Prostate gland (tissue), 2 donors: ENCODE data around the gene LSS. TPM values are rescaled to one million over a fixed set of nuclear protein-coding genes. Genes with fewer than 3 reads are reported as not detected.
A peak's percentile ranks its signal among the peaks of the same experiment; 100 is the strongest.

Source experiments
- DNase-seq: peaks from one replicate; pipeline ENCODE4 v3.0.0-alpha.2; 2019; ENCODE audit warnings: low spot score
- H3K27ac ChIP-seq, 2 donors: fragments of 200-600 bp; sonication (generic); 2 replicates each; pipeline ENCODE4 v1.5.1; 2017 to 2019
- H3K27me3 ChIP-seq: fragments of 200-600 bp; sonication (generic); replicated peaks from 2 replicates; pipeline ENCODE4 v1.5.1; 2019; ENCODE audit not compliant: insufficient read depth
- H3K36me3 ChIP-seq, 2 donors: fragments of 200-600 bp; sonication (generic); 1 replicate in 1 of 2; 2 replicates in 1 of 2; pipeline versions ENCODE4 v1.5.1 to v1.8.1; 2017 to 2019
- H3K4me1 ChIP-seq: fragments of 200-600 bp; sonication (generic); replicated peaks from 2 replicates; pipeline ENCODE4 v1.5.1; 2019
- H3K4me3 ChIP-seq, 2 donors: fragments of 200-600 bp; sonication (generic); 2 replicates each; pipeline ENCODE4 v1.5.1; 2017 to 2019
- H3K9me3 ChIP-seq: fragments of 200-600 bp; sonication (generic); 2 replicates; pipeline ENCODE4 v1.5.1; 2017
- POLR2A ChIP-seq: fragments of 450-650 bp; IDR thresholded peaks from one replicate; pipeline ENCODE4 v1.6.1; 2016; ENCODE audit warnings: antibody characterized with exemption, mild to moderate bottlenecking
- POLR2AphosphoS5 ChIP-seq: sonication (generic); formaldehyde crosslinking; IDR thresholded peaks from one replicate; pipeline ENCODE4 v1.6.1; 2017; ENCODE audit warnings: antibody characterized with exemption
- WGBS: methylation state at CpG from one replicate; pipeline ENCODE4 v1.1.5; 2018; 5-methylcytosine and 5-hydroxymethylcytosine counted together
- intact Hi-C: fragments of 100-400 bp; cut with DNase I; formaldehyde crosslinking; loops from one replicate; pipeline ENCODE4 v1.14.2; 2022
- total RNA-seq, 2 donors: library from RNA; depleted of rRNA; stranded (reverse); fragments of >200 nt; gene quantifications; one replicate each; pipeline ENCODE4 v1.1.0, GENCODE V29; 2016
- TF ChIP-seq, protein P1 (sequence below), 4 experiments: fragments of 200-600 bp in 2 of 4; fragments of 450-650 bp in 2 of 4; sonication (generic) in 2 of 4; IDR thresholded peaks; 1 replicate in 3 of 4; 2 replicates in 1 of 4; pipeline ENCODE4 v1.5.1; 2016 to 2019; ENCODE audit warnings: antibody characterized with exemption in 4 of 4, mild to moderate bottlenecking in 2 of 4, moderate library complexity in 2 of 4

LSS gene
- 100 to 1,000 TPM in 1 of 2 donors, 10 to 100 TPM in 1; 95.5 to 145 TPM for total RNA-seq

DNA sequence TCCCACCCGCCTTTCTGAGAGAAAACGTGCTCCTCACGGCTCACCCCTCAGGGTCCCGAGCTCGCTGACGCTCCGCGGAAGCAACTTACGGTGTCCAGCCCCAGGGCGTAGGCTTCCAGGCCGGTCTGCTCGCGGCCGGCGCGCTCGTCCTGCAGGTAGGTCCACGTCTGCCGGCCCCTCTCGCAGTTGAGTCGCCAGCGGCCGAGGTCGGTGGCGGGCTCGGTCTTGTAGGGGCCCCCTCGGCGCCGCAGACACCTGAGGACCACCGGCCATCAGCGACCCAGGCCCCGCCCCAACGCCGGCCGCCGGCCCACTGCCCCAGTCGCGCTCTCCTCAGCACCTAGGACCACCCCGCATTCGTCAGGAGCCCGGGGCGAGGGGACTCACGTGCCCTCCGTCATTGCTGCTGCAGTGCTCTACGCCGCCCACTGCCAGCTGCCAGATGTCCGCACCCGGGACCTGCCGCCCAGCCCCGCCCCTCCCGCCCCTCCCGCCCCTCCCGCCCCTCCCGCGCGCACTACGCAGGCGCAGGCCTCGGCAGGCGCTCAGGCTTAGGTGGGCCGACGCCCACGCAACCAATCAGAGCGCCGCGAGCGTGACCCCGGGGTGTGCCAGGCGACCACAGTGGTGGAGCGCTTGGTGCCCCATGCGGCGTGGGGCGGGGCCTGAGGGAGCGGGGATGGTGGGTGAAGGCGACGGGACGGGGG is at the start of gene LSS:
TSS of gene LSS (minus strand) at position 430 of the 707 bp plus-strand sequence. CDS start at position 401, 29 bp downstream.
- DNase-seq = peak; percentile 98
- H3K27me3 ChIP-seq = no peaks in the 10 kb centered on the region
- peak within 1 kb of the TSS; percentile 97 to 98 for H3K27ac ChIP-seq
- H3K9me3 ChIP-seq = no peaks in the 10 kb centered on the region
- 0% methylated on average over 38 of the region's 77 CpGs for WGBS
- peak within 1 kb of the TSS; percentile 99 for H3K4me3 ChIP-seq
- intact Hi-C loops = loop anchor here (2.0 to 5.0 kb wide), 4 partner anchors 44 to 256 kb away; partner anchors contain the start of gene SPATC1L
- TF ChIP-seq POLR2A (peak; percentile 73), POLR2AphosphoS5 (peak; percentile 69)
- TF ChIP-seq, protein P1, sequence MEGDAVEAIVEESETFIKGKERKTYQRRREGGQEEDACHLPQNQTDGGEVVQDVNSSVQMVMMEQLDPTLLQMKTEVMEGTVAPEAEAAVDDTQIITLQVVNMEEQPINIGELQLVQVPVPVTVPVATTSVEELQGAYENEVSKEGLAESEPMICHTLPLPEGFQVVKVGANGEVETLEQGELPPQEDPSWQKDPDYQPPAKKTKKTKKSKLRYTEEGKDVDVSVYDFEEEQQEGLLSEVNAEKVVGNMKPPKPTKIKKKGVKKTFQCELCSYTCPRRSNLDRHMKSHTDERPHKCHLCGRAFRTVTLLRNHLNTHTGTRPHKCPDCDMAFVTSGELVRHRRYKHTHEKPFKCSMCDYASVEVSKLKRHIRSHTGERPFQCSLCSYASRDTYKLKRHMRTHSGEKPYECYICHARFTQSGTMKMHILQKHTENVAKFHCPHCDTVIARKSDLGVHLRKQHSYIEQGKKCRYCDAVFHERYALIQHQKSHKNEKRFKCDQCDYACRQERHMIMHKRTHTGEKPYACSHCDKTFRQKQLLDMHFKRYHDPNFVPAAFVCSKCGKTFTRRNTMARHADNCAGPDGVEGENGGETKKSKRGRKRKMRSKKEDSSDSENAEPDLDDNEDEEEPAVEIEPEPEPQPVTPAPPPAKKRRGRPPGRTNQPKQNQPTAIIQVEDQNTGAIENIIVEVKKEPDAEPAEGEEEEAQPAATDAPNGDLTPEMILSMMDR (IDR thresholded peaks at IDR 0.05) = no peak
- H3K4me1 ChIP-seq = peaks cover 5% of the 10 kb centered on the region
- H3K36me3 ChIP-seq = no peaks in the 10 kb centered on the region

- Histone ChIP-seq H3K4me1 (no peaks in the 10 kb centered on the region), H3K36me3 (peaks cover 31 to 44% of the 10 kb centered on the region in 2 donors), H3K27me3 (no peaks in the 10 kb centered on the region), H3K9me3 (no peaks in the 10 kb centered on the region), H3K4me3 (no peak overlapping the region), H3K27ac (no peak overlapping the region)
- intact Hi-C loops = no loop called here
- 91% methylated on average over 11 of the region's 11 CpGs for WGBS
- TF ChIP-seq, protein P1 (IDR thresholded peaks at IDR 0.05) = no peak
- TF ChIP-seq POLR2A = no peak
- no peak for TF ChIP-seq POLR2AphosphoS5
- no peak for DNase-seq
Measured at GRCh38 chr21:46274797-46275390, 46.3 kb upstream of the LSS start.

DNA sequence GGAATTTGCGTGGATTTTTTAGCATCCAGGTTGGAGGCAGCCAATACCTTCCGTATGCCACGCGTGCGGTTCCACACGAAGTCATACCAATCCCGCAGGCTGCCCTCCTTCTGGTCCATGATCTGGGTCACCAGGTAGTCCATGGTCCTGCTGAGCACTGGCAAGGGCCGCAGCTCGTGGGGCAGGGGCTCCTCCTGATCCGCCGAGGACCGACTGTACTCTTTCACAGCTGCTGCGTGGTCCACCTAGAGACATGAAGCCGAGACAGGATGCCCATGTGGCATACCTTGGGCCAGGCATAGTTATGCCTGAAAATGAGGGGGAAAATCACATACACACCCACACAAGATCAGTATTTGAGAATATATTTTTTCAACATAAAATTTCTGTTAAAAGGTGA is 44.8 kb upstream of the LSS start:
- DNase-seq = no peak
- TF ChIP-seq, protein P1 (IDR thresholded peaks at IDR 0.05) = no peak
- no peak for TF ChIP-seq POLR2A
- no peak for TF ChIP-seq POLR2AphosphoS5
- WGBS = 93% methylated on average over 14 of the region's 14 CpGs
- H3K4me3 ChIP-seq = no peak overlapping the region
- no peaks in the 10 kb centered on the region for H3K9me3 ChIP-seq
- H3K36me3 ChIP-seq = peaks cover 28 to 37% of the 10 kb centered on the region in 2 donors
- intact Hi-C loops = no loop called here
- no peaks in the 10 kb centered on the region for H3K4me1 ChIP-seq
- H3K27ac ChIP-seq = no peak overlapping the region
- H3K27me3 ChIP-seq = no peaks in the 10 kb centered on the region

GRCh38 chr21:46269466-46269865 is 40.9 kb upstream of the LSS start:
- Histone ChIP-seq H3K4me1 (no peaks in the 10 kb centered on the region), H3K27ac (no peak overlapping the region), H3K36me3 (peaks cover 30 to 40% of the 10 kb centered on the region in 2 donors), H3K27me3 (no peaks in the 10 kb centered on the region), H3K4me3 (no peak overlapping the region), H3K9me3 (no peaks in the 10 kb centered on the region)
- 95% methylated on average over 10 of the region's 10 CpGs for WGBS
- TF ChIP-seq, protein P1 (IDR thresholded peaks at IDR 0.05) = no peak
- TF ChIP-seq POLR2AphosphoS5 (no peak), POLR2A (no peak)
- no peak for DNase-seq
- intact Hi-C loops = no loop called here

- H3K4me3 ChIP-seq = no peak overlapping the region
- no peaks in the 10 kb centered on the region for H3K27me3 ChIP-seq
- no peak for TF ChIP-seq POLR2A
- DNase-seq = no peak
- H3K9me3 ChIP-seq = no peaks in the 10 kb centered on the region
- intact Hi-C loops = no loop called here
- H3K36me3 ChIP-seq = peaks cover 29 to 35% of the 10 kb centered on the region in 2 donors
- H3K4me1 ChIP-seq = no peaks in the 10 kb centered on the region
- 90% methylated on average over 13 of the region's 13 CpGs for WGBS
- no peak overlapping the region for H3K27ac ChIP-seq
Measured at GRCh38 chr21:46268371-46268770, 39.8 kb upstream of the LSS start.
